Stomach smooth muscle (tissue), 2 donors: Measurements from ENCODE around the gene CCNJL.

Source experiments
- H3K27ac ChIP-seq: one replicate; pipeline ENCODE4 v1.7.0; 2013; ENCODE audit warnings: mild to moderate bottlenecking, low read length, inconsistent platforms
- H3K27me3 ChIP-seq, 2 donors: one replicate each; pipeline ENCODE4 v1.7.0; 2013; ENCODE audit warnings: low read length in 2 of 2; ENCODE audit not compliant: insufficient read depth in 2 of 2, control insufficient read depth in 1 of 2
- H3K36me3 ChIP-seq, 2 donors: one replicate each; pipeline ENCODE4 v1.7.0; 2013; ENCODE audit warnings: low read length in 2 of 2; ENCODE audit not compliant: control insufficient read depth in 2 of 2, insufficient read depth in 2 of 2
- H3K4me1 ChIP-seq: one replicate; pipeline ENCODE4 v1.7.0; 2013; ENCODE audit warnings: low read length; ENCODE audit not compliant: control insufficient read depth, insufficient read depth
- H3K4me3 ChIP-seq, 2 donors: one replicate each; pipeline ENCODE4 v1.7.0; 2013; ENCODE audit warnings: low read length in 2 of 2
- H3K9ac ChIP-seq, 2 donors: one replicate each; pipeline ENCODE4 v1.7.0; 2013; ENCODE audit warnings: low read length in 2 of 2, mild to moderate bottlenecking in 1 of 2
- H3K9me3 ChIP-seq, 2 donors: one replicate each; pipeline ENCODE4 v1.7.0; 2013; ENCODE audit warnings: low read length in 2 of 2; ENCODE audit not compliant: control insufficient read depth in 2 of 2
- donor health status: healthy.
- donor health status: Pancreatic carcinoma.

CCNJL gene

GRCh38 chr5:160330212-160330611 lies 17.8 kb upstream of the CCNJL start:
- Histone ChIP-seq H3K9ac (no peak overlapping the region), H3K4me3 (no peak overlapping the region), H3K27me3 (peaks cover 0 to 2% of the 10 kb centered on the region in 2 donors), H3K9me3 (no peaks in the 10 kb centered on the region), H3K36me3 (no peaks in the 10 kb centered on the region), H3K27ac (no peak overlapping the region), H3K4me1 (no peaks in the 10 kb centered on the region)

DNA sequence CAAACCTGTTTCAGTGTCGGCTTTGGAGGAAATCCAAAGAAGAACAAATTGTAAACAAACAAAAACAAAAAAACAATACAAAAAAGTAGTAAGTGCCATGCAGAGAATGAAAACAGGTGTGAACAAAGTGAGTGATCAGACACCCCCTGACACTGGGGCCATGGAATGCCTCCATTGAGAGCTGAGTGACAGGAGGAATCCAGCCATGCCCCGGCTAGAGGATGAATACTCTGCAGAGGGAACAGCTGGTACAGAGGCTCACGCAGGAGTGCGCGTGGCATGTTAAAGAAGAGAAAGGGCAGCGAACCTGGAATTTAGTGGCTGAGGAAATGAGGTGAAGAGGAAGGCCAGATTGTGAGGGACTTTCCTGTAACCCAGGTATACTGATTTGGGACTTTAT lies 15.5 kb upstream of the CCNJL start:
- H3K9me3 ChIP-seq, result no peaks in the 10 kb centered on the region
- no peak overlapping the region for H3K27ac ChIP-seq
- no peak overlapping the region for H3K4me3 ChIP-seq
- H3K9ac ChIP-seq, result no peak overlapping the region
- no peaks in the 10 kb centered on the region for H3K36me3 ChIP-seq
- no peaks in the 10 kb centered on the region for H3K4me1 ChIP-seq
- H3K27me3 ChIP-seq, result no peaks in the 10 kb centered on the region

- no peaks in the 10 kb centered on the region for H3K4me1 ChIP-seq
- no peak overlapping the region for H3K9ac ChIP-seq
- no peaks in the 10 kb centered on the region for H3K27me3 ChIP-seq
- H3K9me3 ChIP-seq, result no peaks in the 10 kb centered on the region
- no peaks in the 10 kb centered on the region for H3K36me3 ChIP-seq
- H3K27ac ChIP-seq, result no peak overlapping the region
- H3K4me3 ChIP-seq, result no peak overlapping the region
Measured at GRCh38 chr5:160326981-160327380, 14.6 kb upstream of the CCNJL start.

- no peaks in the 10 kb centered on the region for H3K4me1 ChIP-seq
- no peak overlapping the region for H3K9ac ChIP-seq
- no peak overlapping the region for H3K27ac ChIP-seq
- no peaks in the 10 kb centered on the region for H3K9me3 ChIP-seq
- peaks cover 0 to 3% of the 10 kb centered on the region in 2 donors for H3K27me3 ChIP-seq
- H3K4me3 ChIP-seq, result no peak overlapping the region
- H3K36me3 ChIP-seq, result no peaks in the 10 kb centered on the region
Measured at GRCh38 chr5:160325716-160326115, 13.4 kb upstream of the CCNJL start.

DNA sequence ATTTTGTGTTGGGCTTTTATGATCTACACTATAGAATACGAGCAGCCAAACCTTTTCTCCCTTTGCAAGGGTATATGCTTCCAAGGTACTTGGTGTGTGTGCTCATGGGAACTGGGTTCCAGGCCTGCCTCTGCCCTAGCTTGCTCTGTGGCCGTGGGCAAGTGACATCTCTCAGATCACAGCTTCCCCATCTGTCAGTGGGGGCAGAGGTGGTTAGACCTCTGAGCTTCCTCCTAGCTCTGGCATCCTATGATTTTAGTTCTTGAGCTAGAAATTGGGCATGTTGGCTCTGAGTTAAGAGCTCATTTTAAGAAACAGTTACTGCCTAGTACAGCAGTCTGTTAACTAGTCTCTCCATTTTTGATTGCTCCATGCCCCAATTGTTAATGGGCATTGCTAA lies 12.5 kb upstream of the CCNJL start:
- Histone ChIP-seq H3K4me3 (no peak overlapping the region), H3K9ac (no peak overlapping the region), H3K27ac (no peak overlapping the region), H3K36me3 (no peaks in the 10 kb centered on the region), H3K9me3 (no peaks in the 10 kb centered on the region), H3K27me3 (peaks cover 0 to 3% of the 10 kb centered on the region in 2 donors), H3K4me1 (no peaks in the 10 kb centered on the region)

DNA sequence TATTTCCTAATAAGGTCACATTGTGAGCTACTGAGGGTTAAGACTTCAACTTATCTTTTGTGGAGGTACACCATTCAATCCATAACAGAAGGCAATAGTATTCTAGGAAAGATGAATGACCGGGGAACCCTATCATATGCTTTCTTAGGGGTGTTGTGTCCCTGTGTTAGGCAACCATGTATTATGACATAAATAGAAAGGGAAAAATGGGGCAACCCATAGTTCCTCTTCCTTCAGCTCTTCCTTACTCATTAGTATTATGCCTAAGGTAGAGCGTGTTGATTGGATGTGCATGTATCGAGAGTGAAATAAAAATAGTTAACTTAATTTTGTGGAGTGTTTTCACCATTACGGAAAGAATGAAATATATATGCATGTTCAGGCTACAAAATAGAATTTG lies 6.0 kb upstream of the CCNJL start:
- Histone ChIP-seq H3K36me3 (no peaks in the 10 kb centered on the region), H3K27ac (no peak overlapping the region), H3K4me1 (no peaks in the 10 kb centered on the region), H3K27me3 (peaks cover 0 to 3% of the 10 kb centered on the region in 2 donors), H3K9ac (no peak overlapping the region), H3K4me3 (no peak overlapping the region), H3K9me3 (no peaks in the 10 kb centered on the region)

GRCh38 chr5:160317434-160317833 lies 5.1 kb upstream of the CCNJL start:
- Histone ChIP-seq H3K27ac (no peak overlapping the region), H3K4me3 (no peak overlapping the region), H3K4me1 (peaks cover 5% of the 10 kb centered on the region), H3K36me3 (no peaks in the 10 kb centered on the region), H3K9me3 (no peaks in the 10 kb centered on the region), H3K9ac (no peak overlapping the region), H3K27me3 (peaks cover 4 to 11% of the 10 kb centered on the region in 2 donors)

DNA sequence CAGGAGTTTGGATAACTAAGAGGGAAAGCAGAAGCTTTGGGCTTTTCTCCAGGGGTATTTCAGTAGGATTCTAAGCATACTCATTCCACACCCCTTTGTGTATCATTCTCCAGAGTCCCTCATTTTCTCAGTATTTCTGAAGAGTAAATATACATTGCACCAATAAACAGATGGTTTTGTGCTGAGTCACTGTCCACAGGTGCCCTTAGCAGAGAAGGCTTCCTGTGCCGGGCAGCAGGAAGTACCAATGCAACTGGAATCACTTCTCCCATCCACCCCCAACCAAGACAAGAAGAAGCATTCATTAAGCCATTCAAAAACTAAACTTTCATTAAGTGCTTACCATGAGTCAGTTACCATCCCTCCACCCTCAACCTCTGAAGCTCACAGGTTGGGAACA lies 3.6 kb upstream of the CCNJL start:
- Histone ChIP-seq H3K36me3 (no peaks in the 10 kb centered on the region), H3K9me3 (no peaks in the 10 kb centered on the region), H3K27ac (no peak overlapping the region), H3K4me1 (peaks cover 14% of the 10 kb centered on the region), H3K9ac (no peak overlapping the region), H3K27me3 (peaks cover 6 to 18% of the 10 kb centered on the region in 2 donors), H3K4me3 (no peak overlapping the region)

GRCh38 chr5:160312960-160313727 lies 780 bp upstream of the CCNJL start:
- no peak overlapping the region for H3K9ac ChIP-seq
- H3K4me3 ChIP-seq, result peak overlapping the region; percentile 54 to 75
- no peak overlapping the region for H3K27ac ChIP-seq
- peaks cover 14% of the 10 kb centered on the region for H3K4me1 ChIP-seq
- no peaks in the 10 kb centered on the region for H3K9me3 ChIP-seq
- H3K36me3 ChIP-seq, result no peaks in the 10 kb centered on the region
- H3K27me3 ChIP-seq, result peaks cover 11 to 20% of the 10 kb centered on the region in 2 donors

- H3K27me3 ChIP-seq, result peaks cover 13 to 20% of the 10 kb centered on the region in 2 donors
- H3K36me3 ChIP-seq, result no peaks in the 10 kb centered on the region
- no peak overlapping the region for H3K27ac ChIP-seq
- peak overlapping the region; percentile 42 to 75 for H3K4me3 ChIP-seq
- no peaks in the 10 kb centered on the region for H3K9me3 ChIP-seq
- H3K4me1 ChIP-seq, result peaks cover 14% of the 10 kb centered on the region
- no peak overlapping the region for H3K9ac ChIP-seq
Measured at GRCh38 chr5:160311491-160312133, 752 bp downstream of the CCNJL start.
